HUES48 (cell line): Measurements from ENCODE around the gene NFKB2.
A peak's percentile ranks its signal among the peaks of the same experiment; 100 is the strongest.

Source experiments
- H3K27ac ChIP-seq: one replicate; pipeline ENCODE4 v1.7.0; 2013; ENCODE audit warnings: low read depth, low read length, inconsistent platforms
- H3K27me3 ChIP-seq: 2 replicates; pipeline ENCODE4 v1.6.1; 2013; ENCODE audit warnings: mild to moderate bottlenecking, low read length; ENCODE audit not compliant: control insufficient read depth, insufficient read depth
- H3K36me3 ChIP-seq: 2 replicates; pipeline ENCODE4 v1.6.1; 2013; ENCODE audit warnings: low read length; ENCODE audit not compliant: control insufficient read depth, insufficient read depth
- H3K4me1 ChIP-seq: 2 replicates; pipeline ENCODE4 v1.6.1; 2013; ENCODE audit warnings: mild to moderate bottlenecking, low read length; ENCODE audit not compliant: control insufficient read depth, insufficient read depth
- H3K4me3 ChIP-seq: 2 replicates; pipeline ENCODE4 v1.5.1; 2013; ENCODE audit warnings: mild to moderate bottlenecking, low read depth, low read length
- H3K9ac ChIP-seq: 2 replicates; pipeline ENCODE4 v1.6.1; 2013; ENCODE audit warnings: mild to moderate bottlenecking, low read depth, low read length, moderate library complexity
- H3K9me3 ChIP-seq: 2 replicates; pipeline ENCODE4 v1.6.1; 2013; ENCODE audit warnings: low read length; ENCODE audit not compliant: control insufficient read depth, insufficient read depth

Gene NFKB2

GRCh38 chr10:102436312-102436711 is 40.8 kb downstream of the NFKB2 start:
- H3K36me3 ChIP-seq = no peaks in the 10 kb centered on the region
- H3K9ac ChIP-seq = no peak overlapping the region
- no peaks in the 10 kb centered on the region for H3K9me3 ChIP-seq
- H3K27me3 ChIP-seq = peaks cover 44% of the 10 kb centered on the region
- peaks cover 16% of the 10 kb centered on the region for H3K4me1 ChIP-seq
- no peak overlapping the region for H3K4me3 ChIP-seq
- no peak overlapping the region for H3K27ac ChIP-seq

DNA sequence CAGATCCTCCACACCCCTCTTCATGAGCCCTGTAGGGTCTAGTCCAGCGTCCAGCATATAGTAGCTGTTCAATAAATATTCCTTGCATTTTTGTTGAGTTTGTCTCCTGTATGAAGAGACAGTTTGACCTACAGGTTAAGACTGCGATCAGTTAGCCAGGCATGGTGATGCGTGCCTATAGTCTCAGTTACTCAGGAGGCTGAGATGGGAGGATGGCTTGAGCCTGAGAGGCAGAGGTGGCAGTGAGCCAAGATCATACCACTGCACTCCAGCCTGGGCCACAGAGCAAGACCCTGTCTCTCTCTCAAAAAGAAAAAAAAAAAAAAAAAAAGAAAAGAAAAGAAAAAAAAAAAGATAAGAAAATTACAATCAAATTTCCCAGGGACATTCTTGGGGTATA is 42.0 kb downstream of the NFKB2 start:
- Histone ChIP-seq H3K9ac (no peak overlapping the region), H3K27ac (no peak overlapping the region), H3K9me3 (no peaks in the 10 kb centered on the region), H3K36me3 (no peaks in the 10 kb centered on the region), H3K4me3 (no peak overlapping the region), H3K27me3 (peaks cover 44% of the 10 kb centered on the region), H3K4me1 (peaks cover 12% of the 10 kb centered on the region)

DNA sequence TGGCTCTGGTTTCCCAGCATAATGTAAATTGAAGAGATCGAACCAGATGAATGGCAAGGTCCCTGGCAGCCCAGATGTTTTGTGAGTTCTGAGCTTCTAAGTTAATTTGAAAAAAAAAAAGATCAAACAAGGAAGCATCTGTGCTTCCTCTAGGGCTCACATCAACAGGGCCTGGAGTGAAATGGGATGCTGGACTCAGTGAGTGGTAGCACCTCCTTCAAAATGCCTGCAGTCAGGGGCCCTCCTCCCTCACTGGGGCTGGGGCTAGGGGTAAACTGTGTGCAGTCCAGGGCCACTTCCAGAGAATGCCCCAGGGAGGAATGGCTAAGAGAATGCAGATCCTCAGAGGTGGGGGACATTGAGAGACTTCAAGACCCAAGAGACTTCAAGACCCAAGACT is 42.9 kb downstream of the NFKB2 start:
- Histone ChIP-seq H3K9ac (no peak overlapping the region), H3K4me3 (no peak overlapping the region), H3K9me3 (no peaks in the 10 kb centered on the region), H3K27ac (no peak overlapping the region), H3K36me3 (no peaks in the 10 kb centered on the region), H3K4me1 (peaks cover 12% of the 10 kb centered on the region), H3K27me3 (peaks cover 39% of the 10 kb centered on the region)

DNA sequence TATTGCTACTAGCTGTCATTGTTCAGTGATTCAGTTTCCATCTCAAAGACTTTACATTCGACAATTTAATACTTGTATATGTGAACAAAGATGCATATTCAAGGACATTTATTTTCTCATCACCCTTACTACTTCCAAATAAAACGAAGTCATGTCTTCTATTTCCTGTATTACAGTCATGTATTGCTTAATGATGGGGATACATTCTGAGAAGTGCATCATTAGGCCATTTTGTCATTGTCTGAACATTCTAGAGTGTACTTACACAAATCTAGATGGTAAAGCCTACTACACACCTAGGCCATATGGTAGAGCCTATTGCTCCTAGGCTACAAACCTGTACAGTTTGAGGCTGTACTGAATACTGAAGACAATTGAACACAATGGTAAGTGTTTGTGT is 49.3 kb downstream of the NFKB2 start:
- H3K9ac ChIP-seq = no peak overlapping the region
- H3K9me3 ChIP-seq = no peaks in the 10 kb centered on the region
- no peak overlapping the region for H3K4me3 ChIP-seq
- H3K27me3 ChIP-seq = no peaks in the 10 kb centered on the region
- H3K36me3 ChIP-seq = no peaks in the 10 kb centered on the region
- no peak overlapping the region for H3K27ac ChIP-seq
- H3K4me1 ChIP-seq = peaks cover 5% of the 10 kb centered on the region; the same call in 1 of the 2 replicates

DNA sequence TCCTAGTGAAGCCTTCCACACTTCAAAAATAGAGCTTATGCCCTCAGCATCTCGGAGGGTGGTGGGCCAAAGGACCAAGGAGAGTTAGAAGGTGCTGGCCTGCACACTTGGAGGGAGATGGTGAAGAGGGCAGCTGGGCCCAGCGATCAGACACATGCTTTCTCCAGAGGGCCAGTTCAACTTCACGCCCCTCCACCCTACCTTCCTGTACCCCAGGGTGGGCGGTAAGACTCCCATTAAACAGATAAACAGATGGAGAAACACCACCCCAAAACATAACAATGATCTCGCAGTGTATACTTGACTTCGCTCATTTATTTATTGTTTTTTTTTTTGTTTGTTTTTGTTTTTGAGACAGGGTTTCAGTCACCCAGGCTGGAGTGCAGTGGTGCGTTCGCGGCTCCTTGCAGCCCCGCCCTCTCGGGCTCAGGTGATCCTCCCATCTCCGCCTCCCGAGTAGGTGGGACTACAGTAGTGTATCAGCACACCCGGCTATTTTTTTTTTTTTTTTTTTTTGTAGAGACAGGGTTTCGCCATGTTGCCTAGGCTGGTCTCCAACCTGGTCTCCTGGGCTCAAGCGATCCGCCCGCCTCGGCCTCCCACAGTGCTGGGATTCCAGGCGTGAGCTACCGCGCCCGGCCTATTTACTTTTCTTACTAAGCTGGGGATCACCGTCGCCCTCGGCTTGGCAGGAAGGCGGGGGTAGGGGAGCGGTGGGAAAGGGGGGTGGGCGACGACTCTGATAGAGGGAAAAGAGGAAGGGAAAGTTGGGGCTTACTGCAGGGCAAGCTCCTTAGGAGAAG is 54.0 kb downstream of the NFKB2 start:
- H3K4me1 ChIP-seq = peaks cover 32% of the 10 kb centered on the region
- H3K27me3 ChIP-seq = no peaks in the 10 kb centered on the region
- peak overlapping the region; percentile 65 for H3K9ac ChIP-seq
- peaks cover 10% of the 10 kb centered on the region for H3K36me3 ChIP-seq
- no peaks in the 10 kb centered on the region for H3K9me3 ChIP-seq
- peak overlapping the region; percentile 60 for H3K27ac ChIP-seq
- peak overlapping the region; percentile 88 for H3K4me3 ChIP-seq

- H3K27me3 ChIP-seq = no peaks in the 10 kb centered on the region
- peak overlapping the region; percentile 88 for H3K4me3 ChIP-seq
- no peaks in the 10 kb centered on the region for H3K9me3 ChIP-seq
- H3K36me3 ChIP-seq = peaks cover 10% of the 10 kb centered on the region
- peak overlapping the region; percentile 60 for H3K27ac ChIP-seq
- H3K9ac ChIP-seq = peak overlapping the region; percentile 65
- peaks cover 35% of the 10 kb centered on the region for H3K4me1 ChIP-seq
Observed at GRCh38 chr10:102450124-102450373, 54.5 kb downstream of the NFKB2 start.

- peaks cover 14% of the 10 kb centered on the region for H3K36me3 ChIP-seq
- no peaks in the 10 kb centered on the region for H3K9me3 ChIP-seq
- H3K27ac ChIP-seq = peak overlapping the region; percentile 60
- peaks cover 39% of the 10 kb centered on the region for H3K4me1 ChIP-seq
- peak overlapping the region; percentile 65 for H3K9ac ChIP-seq
- peak overlapping the region; percentile 88 for H3K4me3 ChIP-seq
- no peaks in the 10 kb centered on the region for H3K27me3 ChIP-seq
Observed at GRCh38 chr10:102450374-102451104, 55.0 kb downstream of the NFKB2 start.

DNA sequence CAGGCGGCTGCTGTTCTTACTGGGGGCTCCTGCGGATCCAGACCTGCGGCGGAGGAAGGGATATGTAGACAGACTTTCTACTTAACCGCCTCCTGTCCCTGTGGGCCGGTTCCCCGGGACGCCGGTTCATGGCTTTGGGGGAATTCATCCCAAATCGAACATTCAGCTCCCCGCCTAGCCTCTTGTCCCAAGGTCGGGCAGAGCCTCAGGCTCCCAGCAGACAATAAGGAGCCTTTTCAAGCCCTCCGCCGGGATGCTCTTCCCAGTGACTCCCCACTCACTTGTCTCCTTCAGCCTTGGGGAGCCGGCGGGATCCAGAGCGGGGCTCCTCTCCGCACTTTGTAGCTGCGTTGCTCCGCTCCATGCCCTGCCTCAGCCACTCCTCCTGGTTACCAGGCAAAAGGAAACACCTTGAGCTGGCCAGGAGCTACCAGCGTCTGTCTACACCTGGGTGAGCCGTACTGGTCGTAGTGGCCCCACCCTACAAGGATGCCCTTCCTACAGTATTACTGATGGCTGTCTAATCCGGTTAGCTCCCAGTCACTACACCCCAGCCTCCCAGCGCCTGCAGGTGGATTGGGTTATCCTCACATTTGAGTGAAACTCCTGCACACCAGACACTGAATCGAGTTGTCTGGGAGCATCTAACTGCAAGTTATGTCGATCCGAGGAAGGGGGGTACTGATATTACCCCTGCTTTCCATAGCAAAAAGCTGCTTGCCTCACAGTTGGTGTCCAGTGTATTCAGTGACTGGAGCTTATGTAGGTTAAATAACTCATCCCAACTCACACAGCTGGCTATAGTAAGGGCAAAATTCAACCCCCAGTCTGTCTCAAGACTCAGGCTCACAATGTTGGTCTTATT is 55.8 kb downstream of the NFKB2 start, which contains the start of gene C10orf95:
Gene C10orf95, minus strand, starts transcription at position 439 of the 865 bp plus-strand sequence. CDS start 450 bp downstream, outside the sequence.
- Histone ChIP-seq H3K27ac (peak within 1 kb of the TSS; percentile 60), H3K9ac (peak within 1 kb of the TSS; percentile 65), H3K36me3 (peaks cover 22% of the 10 kb centered on the region), H3K4me1 (peaks cover 47% of the 10 kb centered on the region), H3K27me3 (no peaks in the 10 kb centered on the region), H3K9me3 (no peaks in the 10 kb centered on the region), H3K4me3 (peak within 1 kb of the TSS; percentile 88)
